HepG2 (cell line): ENCODE measurements around the gene RBM47. TPM values are rescaled to one million over a fixed set of nuclear protein-coding genes. Genes with fewer than 3 reads are reported as not detected.

Experiments
- ATAC-seq: fragments of 200-7000 bp; cut with Tn5 transposase; 3 replicates; pipeline ENCODE4 v1.9.1; 2020; ENCODE audit warnings: mild to moderate bottlenecking, moderate library complexity
- BruUV-seq: library from RNA; stranded (reverse); fragments of 400-500 nt; replicated peaks from 2 replicates; lab custom pipeline; 2021; lab: Mats Ljungman, UMichigan
- CTCF ChIA-PET: fragments of 300-600 bp; formaldehyde crosslinking; extraction: SDS; loops from one replicate; lab custom pipeline; 2021; ENCODE audit warnings: low total read pairs, inconsistent platforms, low intra/inter-chr PET ratio; lab: Yijun Ruan, JAX
- POLR2A ChIA-PET: fragments of 350-600 bp; sonication (Branson Sonifier 250); formaldehyde crosslinking; loops from one replicate; lab custom pipeline; 2020; ENCODE audit warnings: antibody characterized with exemption, inconsistent platforms; lab: Yijun Ruan, JAX
- DNase-seq: peaks from one replicate; pipeline ENCODE4 v3.0.0-alpha.2; 2015; ENCODE audit warnings: low spot score
- FAIRE-seq: peaks from 3 replicates; lab custom pipeline; 2011; peaks lifted over from hg19 to GRCh38; lab: Jason Lieb, UNC
- H2AFZ ChIP-seq: one replicate; pipeline ENCODE4 v1.6.1; 2011; ENCODE audit warnings: low read length, inconsistent platforms
- H3K27ac ChIP-seq: fragments of 300-600 bp; 3 replicates; pipeline ENCODE4 v1.8.0; 2011; ENCODE audit warnings: mixed run types, mild to moderate bottlenecking, mixed read lengths, low read length, inconsistent platforms; ENCODE audit not compliant: insufficient read depth; ENCODE audit errors: extremely low read length
- H3K27me3 ChIP-seq, 2 experiments: fragments of 200-600 bp in 1 of 2; 2 replicates in 1 of 2; 3 replicates in 1 of 2; pipeline versions ENCODE4 v1.6.0 to v1.8.0; 2011; ENCODE audit warnings: low read length in 2 of 2, mild to moderate bottlenecking in 2 of 2, moderate library complexity in 2 of 2, inconsistent platforms in 1 of 2; ENCODE audit not compliant: insufficient read depth in 2 of 2, control insufficient read depth in 1 of 2
- H3K36me3 ChIP-seq, 2 experiments: fragments of 200-600 bp in 1 of 2; replicated peaks in 1 of 2; 2 replicates in 1 of 2; 3 replicates in 1 of 2; pipeline versions ENCODE4 v1.5.1 to v1.8.0; 2011; ENCODE audit warnings: low read length in 2 of 2, inconsistent platforms in 1 of 2; ENCODE audit not compliant: insufficient read depth in 2 of 2, control insufficient read depth in 1 of 2
- H3K4me1 ChIP-seq: 2 replicates; pipeline ENCODE4 v1.5.1; 2012; ENCODE audit warnings: low read length, inconsistent platforms; ENCODE audit not compliant: insufficient read depth
- H3K4me2 ChIP-seq: 2 replicates; pipeline ENCODE4 v1.6.0; 2011; ENCODE audit warnings: low read depth, low read length, inconsistent platforms
- H3K4me3 ChIP-seq, 3 experiments: fragments of 200-600 bp in 1 of 3; sonication (generic), shearing (Covaris generic) in 1 of 3; replicated peaks in 1 of 3; 2 replicates each; pipeline ENCODE4 v1.5.1; 2011 to 2016; ENCODE audit warnings: low read length in 3 of 3, inconsistent platforms in 2 of 3, low read depth in 2 of 3, mild to moderate bottlenecking in 2 of 3, control low read depth in 1 of 3, mixed read lengths in 1 of 3; ENCODE audit not compliant: insufficient read depth in 1 of 3
- H3K79me2 ChIP-seq: one replicate; pipeline ENCODE4 v1.6.1; 2011; ENCODE audit warnings: low read length, inconsistent platforms; ENCODE audit not compliant: insufficient read depth
- H3K9ac ChIP-seq: 2 replicates; pipeline ENCODE4 v1.6.0; 2011; ENCODE audit warnings: mild to moderate bottlenecking, low read depth, low read length, inconsistent platforms; ENCODE audit not compliant: insufficient read depth
- H3K9me3 ChIP-seq: 2 replicates; pipeline ENCODE4 v1.5.1; 2012; ENCODE audit warnings: mild to moderate bottlenecking, low read length
- H4K20me1 ChIP-seq: 2 replicates; pipeline ENCODE4 v1.6.0; 2011; ENCODE audit warnings: inconsistent platforms, mild to moderate bottlenecking, low read length, moderate library complexity; ENCODE audit not compliant: insufficient read depth
- ZBTB38 ChIP-seq: sonication (generic); formaldehyde crosslinking; IDR thresholded peaks from 2 replicates; pipeline ENCODE4 v1.5.1; 2020; ENCODE audit warnings: mild to moderate bottlenecking, missing genetic modification reagents
- ZNF367 ChIP-seq: sonication (generic); formaldehyde crosslinking; IDR thresholded peaks from 2 replicates; pipeline ENCODE4 v1.4.0; 2020; ENCODE audit warnings: missing genetic modification reagents, borderline replicate concordance
- ZNF577 ChIP-seq: sonication (generic); formaldehyde crosslinking; IDR thresholded peaks from 2 replicates; pipeline ENCODE4 v1.4.0; 2020; ENCODE audit warnings: mild to moderate bottlenecking, low read depth, missing genetic modification reagents, borderline replicate concordance
- ZNF629 ChIP-seq: sonication (generic); formaldehyde crosslinking; conservative IDR thresholded peaks from 2 replicates; pipeline ENCODE4 v1.5.0; 2020; ENCODE audit warnings: missing genetic modification reagents
- WGBS: methylation state at CpG from one replicate; pipeline ENCODE4 v1.1.6; 2017; ENCODE audit warnings: low lambda C conversion rate; 5-methylcytosine and 5-hydroxymethylcytosine counted together
- in situ Hi-C: cut with HindIII; loops from 2 replicates; pipeline ENCODE4 v1.10.0; 2017; ENCODE audit warnings: low pct_unique_long_range_greater_than_20kb; ENCODE audit not compliant: extremely low pct_ligation_motif_present
- intact Hi-C: fragments of 100-400 bp; cut with micrococcal nuclease; formaldehyde crosslinking; loops from one replicate; pipeline ENCODE4 v1.10.0; 2022; ENCODE audit not compliant: unreplicated experiment
- polyA plus RNA-seq, 8 experiments: library from polyadenylated mRNA; depleted of rRNA in 3 of 8; stranded (reverse) in 7 of 8; unstranded in 1 of 8; fragments of >200 nt; fragmentation: Illumina TruSeq in 4 of 8; extraction: Trizol in 4 of 8; gene quantifications; 2 replicates each; pipeline versions ENCODE4 v1.2.1 to v1.2.3, GENCODE V29; 2011 to 2016; ENCODE audit warnings: low read depth in 4 of 8, missing spikeins in 1 of 8, mixed read lengths in 1 of 8; ENCODE audit not compliant: insufficient read depth in 1 of 8
- total RNA-seq, 5 experiments: library from RNA; depleted of rRNA; stranded (reverse); fragments of >200 nt; fragmentation: Illumina TruSeq; extraction: Trizol; gene quantifications; 2 replicates each; pipeline ENCODE4 v1.2.3, GENCODE V29; 2016; ENCODE audit warnings: low read depth in 1 of 5
- TF ChIP-seq, protein P1 (sequence below): sonication (generic); formaldehyde crosslinking; IDR thresholded peaks from one replicate; pipeline ENCODE4 v1.5.1; 2020; ENCODE audit warnings: mild to moderate bottlenecking, missing genetic modification reagents; ENCODE audit errors: not compliant biosample characterization
- TF ChIP-seq, protein P2 (sequence below): sonication (generic); formaldehyde crosslinking; IDR thresholded peaks from 2 replicates; pipeline ENCODE4 v1.5.0; 2020; ENCODE audit warnings: mild to moderate bottlenecking, missing genetic modification reagents, borderline replicate concordance

RBM47 gene
- total and polyA plus RNA-seq, 2 of the 13 experiments (the other 11 are each of a cell fraction or from before 2014, with no cell fraction given) = 1.2 to 2.5 TPM

DNA sequence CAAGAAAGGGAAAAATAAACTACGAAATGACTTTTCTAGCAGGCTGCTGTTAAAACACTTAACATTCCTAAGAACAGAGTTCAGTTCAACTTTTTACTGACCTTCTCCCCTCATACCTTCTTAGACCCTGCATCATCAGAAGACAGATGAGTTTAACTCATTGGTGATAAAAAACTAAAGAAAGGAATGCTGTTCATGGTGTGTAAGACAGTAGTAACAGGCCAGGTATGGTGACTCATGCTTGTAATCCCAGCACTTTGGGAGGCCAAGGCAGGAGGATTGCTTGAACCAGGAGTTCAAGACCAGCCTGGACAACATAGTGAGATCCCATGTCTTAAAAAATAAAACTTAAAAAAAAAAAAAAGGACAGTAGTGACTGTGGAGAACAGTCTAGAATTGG lies 16.2 kb downstream of the RBM47 start:
- FAIRE-seq (no peak), DNase-seq (no peak), ATAC-seq (no peak)
- intact Hi-C loops = no loop called here
- H3K4me1 ChIP-seq = no peaks in the 10 kb centered on the region
- H3K9me3 ChIP-seq = no peaks in the 10 kb centered on the region
- H3K4me3 ChIP-seq = no peak overlapping the region
- 69% methylated on average over 1 of the region's 1 CpG for WGBS
- H3K4me2 ChIP-seq = no peak overlapping the region
- in situ Hi-C loops = no loop called here
- H3K9ac ChIP-seq = no peak overlapping the region
- BruUV-seq = no TSS peak
- H3K27ac ChIP-seq = no peak overlapping the region
- no peaks in the 10 kb centered on the region for H4K20me1 ChIP-seq
- no peaks in the 10 kb centered on the region for H3K36me3 ChIP-seq
- ChIA-PET CTCF (no interaction called here), POLR2A (no interaction called here)
- H3K79me2 ChIP-seq = no peaks in the 10 kb centered on the region
- no peak overlapping the region for H2AFZ ChIP-seq
- H3K27me3 ChIP-seq = no peaks in the 10 kb centered on the region
- no peak for TF ChIP-seq ZBTB38 (CRISPR knock-in tag)
- no peak for TF ChIP-seq ZNF577
- no peak for TF ChIP-seq ZNF367 (CRISPR knock-in tag)
- TF ChIP-seq, protein P1, sequence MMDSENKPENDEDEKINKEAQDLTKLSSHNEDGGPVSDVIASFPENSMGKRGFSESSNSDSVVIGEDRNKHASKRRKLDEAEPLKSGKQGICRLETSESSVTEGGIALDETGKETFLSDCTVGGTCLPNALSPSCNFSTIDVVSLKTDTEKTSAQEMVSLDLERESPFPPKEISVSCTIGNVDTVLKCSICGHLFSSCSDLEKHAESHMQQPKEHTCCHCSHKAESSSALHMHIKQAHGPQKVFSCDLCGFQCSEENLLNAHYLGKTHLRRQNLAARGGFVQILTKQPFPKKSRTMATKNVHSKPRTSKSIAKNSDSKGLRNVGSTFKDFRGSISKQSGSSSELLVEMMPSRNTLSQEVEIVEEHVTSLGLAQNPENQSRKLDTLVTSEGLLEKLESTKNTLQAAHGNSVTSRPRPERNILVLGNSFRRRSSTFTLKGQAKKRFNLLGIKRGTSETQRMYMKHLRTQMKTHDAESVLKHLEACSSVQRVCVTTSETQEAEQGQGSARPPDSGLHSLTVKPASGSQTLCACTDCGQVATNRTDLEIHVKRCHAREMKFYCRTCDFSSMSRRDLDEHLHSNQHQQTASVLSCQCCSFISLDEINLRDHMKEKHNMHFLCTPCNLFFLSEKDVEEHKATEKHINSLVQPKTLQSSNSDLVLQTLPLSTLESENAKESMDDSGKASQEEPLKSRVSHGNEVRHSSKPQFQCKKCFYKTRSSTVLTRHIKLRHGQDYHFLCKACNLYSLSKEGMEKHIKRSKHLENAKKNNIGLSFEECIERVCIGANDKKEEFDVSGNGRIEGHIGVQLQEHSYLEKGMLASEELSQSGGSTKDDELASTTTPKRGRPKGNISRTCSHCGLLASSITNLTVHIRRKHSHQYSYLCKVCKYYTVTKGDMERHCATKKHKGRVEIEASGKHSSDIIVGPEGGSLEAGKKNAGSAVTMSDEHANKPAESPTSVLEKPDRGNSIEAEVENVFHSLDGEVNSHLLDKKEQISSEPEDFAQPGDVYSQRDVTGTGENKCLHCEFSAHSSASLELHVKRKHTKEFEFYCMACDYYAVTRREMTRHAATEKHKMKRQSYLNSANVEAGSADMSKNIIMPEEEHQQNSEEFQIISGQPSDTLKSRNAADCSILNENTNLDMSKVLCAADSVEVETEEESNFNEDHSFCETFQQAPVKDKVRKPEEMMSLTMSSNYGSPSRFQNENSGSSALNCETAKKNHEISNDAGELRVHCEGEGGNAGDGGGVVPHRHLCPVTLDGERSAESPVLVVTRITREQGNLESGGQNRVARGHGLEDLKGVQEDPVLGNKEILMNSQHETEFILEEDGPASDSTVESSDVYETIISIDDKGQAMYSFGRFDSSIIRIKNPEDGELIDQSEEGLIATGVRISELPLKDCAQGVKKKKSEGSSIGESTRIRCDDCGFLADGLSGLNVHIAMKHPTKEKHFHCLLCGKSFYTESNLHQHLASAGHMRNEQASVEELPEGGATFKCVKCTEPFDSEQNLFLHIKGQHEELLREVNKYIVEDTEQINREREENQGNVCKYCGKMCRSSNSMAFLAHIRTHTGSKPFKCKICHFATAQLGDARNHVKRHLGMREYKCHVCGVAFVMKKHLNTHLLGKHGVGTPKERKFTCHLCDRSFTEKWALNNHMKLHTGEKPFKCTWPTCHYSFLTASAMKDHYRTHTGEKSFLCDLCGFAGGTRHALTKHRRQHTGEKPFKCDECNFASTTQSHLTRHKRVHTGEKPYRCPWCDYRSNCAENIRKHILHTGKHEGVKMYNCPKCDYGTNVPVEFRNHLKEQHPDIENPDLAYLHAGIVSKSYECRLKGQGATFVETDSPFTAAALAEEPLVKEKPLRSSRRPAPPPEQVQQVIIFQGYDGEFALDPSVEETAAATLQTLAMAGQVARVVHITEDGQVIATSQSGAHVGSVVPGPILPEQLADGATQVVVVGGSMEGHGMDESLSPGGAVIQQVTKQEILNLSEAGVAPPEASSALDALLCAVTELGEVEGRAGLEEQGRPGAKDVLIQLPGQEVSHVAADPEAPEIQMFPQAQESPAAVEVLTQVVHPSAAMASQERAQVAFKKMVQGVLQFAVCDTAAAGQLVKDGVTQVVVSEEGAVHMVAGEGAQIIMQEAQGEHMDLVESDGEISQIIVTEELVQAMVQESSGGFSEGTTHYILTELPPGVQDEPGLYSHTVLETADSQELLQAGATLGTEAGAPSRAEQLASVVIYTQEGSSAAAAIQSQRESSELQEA = no peak
- TF ChIP-seq, protein P2, sequence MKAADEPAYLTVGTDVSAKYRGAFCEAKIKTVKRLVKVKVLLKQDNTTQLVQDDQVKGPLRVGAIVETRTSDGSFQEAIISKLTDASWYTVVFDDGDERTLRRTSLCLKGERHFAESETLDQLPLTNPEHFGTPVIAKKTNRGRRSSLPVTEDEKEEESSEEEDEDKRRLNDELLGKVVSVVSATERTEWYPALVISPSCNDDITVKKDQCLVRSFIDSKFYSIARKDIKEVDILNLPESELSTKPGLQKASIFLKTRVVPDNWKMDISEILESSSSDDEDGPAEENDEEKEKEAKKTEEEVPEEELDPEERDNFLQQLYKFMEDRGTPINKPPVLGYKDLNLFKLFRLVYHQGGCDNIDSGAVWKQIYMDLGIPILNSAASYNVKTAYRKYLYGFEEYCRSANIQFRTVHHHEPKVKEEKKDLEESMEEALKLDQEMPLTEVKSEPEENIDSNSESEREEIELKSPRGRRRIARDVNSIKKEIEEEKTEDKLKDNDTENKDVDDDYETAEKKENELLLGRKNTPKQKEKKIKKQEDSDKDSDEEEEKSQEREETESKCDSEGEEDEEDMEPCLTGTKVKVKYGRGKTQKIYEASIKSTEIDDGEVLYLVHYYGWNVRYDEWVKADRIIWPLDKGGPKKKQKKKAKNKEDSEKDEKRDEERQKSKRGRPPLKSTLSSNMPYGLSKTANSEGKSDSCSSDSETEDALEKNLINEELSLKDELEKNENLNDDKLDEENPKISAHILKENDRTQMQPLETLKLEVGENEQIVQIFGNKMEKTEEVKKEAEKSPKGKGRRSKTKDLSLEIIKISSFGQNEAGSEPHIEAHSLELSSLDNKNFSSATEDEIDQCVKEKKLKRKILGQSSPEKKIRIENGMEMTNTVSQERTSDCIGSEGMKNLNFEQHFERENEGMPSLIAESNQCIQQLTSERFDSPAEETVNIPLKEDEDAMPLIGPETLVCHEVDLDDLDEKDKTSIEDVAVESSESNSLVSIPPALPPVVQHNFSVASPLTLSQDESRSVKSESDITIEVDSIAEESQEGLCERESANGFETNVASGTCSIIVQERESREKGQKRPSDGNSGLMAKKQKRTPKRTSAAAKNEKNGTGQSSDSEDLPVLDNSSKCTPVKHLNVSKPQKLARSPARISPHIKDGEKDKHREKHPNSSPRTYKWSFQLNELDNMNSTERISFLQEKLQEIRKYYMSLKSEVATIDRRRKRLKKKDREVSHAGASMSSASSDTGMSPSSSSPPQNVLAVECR (CRISPR knock-in tag) = no peak
- no peak for TF ChIP-seq ZNF629
